Choroid plexus epithelial cell (primary cell): ENCODE data around the gene SH2D2A.

Experiments
- DNase-seq: peaks from one replicate; pipeline ENCODE4 v3.0.0-alpha.2; 2010; ENCODE audit warnings: low read depth
- H3K4me3 ChIP-seq: 2 replicates; pipeline ENCODE4 v1.5.1; 2011; ENCODE audit warnings: low read depth, mild to moderate bottlenecking, control low read depth, low read length, moderate library complexity
- TF ChIP-seq, protein P1 (sequence below): conservative IDR thresholded peaks from 2 replicates; pipeline ENCODE4 v1.5.1; 2011; ENCODE audit warnings: low read depth, mild to moderate bottlenecking, control low read depth, inconsistent platforms, low read length, moderate library complexity

Gene SH2D2A

DNA sequence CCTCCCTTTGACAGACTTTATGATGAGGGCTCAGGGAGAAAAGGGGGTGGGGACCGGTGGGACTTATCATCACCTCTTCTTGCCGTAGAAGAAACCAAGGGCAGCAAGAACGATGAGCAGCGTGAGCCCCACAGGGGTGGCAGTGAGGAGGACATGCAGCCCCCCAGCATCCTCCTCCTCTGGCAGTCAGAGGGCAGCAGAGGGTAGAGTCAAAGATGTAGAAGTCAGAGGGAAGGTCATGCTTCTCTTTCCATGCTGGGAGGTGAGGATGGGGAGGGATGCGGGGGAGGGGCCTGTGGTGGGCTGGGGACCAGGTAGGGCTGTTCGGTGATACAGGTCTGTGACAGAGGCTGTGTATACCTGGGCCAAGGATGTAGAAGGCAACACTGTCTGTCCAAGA, 27.5 kb upstream of the SH2D2A start:
- H3K4me3 ChIP-seq: no peak overlapping the region
- no peak for DNase-seq

DNA sequence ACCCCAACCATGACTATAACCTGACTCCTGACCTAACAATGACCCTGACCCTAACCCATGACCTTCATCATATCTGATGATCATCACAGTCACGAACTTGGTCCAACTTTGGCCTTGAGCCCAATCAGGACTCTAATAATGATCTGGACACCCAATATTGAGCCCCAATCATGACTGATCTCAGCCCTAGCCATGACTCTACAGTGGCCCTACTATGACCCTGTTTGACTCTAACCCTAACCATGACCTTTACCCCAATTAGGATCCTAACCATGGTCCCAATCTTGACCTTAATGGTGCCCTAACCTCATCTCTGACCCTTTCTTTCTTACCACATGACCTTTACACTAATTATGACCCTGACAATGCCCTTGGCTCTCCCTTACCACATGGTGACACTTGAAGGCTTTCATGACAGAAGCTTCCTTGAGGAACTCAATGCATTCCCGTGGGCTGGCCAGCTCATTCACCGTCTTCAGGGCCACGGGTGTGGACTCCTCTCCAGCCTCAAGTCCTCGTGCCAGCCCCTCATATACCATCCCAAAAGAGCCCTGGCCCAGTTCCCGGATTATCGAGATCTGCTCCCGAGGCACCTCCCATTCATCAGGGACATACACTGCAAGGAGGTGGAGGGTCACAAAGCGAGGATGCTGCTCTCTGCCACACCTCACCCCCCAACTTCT, 26.1 kb upstream of the SH2D2A start:
- TF ChIP-seq, protein P1, sequence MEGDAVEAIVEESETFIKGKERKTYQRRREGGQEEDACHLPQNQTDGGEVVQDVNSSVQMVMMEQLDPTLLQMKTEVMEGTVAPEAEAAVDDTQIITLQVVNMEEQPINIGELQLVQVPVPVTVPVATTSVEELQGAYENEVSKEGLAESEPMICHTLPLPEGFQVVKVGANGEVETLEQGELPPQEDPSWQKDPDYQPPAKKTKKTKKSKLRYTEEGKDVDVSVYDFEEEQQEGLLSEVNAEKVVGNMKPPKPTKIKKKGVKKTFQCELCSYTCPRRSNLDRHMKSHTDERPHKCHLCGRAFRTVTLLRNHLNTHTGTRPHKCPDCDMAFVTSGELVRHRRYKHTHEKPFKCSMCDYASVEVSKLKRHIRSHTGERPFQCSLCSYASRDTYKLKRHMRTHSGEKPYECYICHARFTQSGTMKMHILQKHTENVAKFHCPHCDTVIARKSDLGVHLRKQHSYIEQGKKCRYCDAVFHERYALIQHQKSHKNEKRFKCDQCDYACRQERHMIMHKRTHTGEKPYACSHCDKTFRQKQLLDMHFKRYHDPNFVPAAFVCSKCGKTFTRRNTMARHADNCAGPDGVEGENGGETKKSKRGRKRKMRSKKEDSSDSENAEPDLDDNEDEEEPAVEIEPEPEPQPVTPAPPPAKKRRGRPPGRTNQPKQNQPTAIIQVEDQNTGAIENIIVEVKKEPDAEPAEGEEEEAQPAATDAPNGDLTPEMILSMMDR: no peak

More for the DNA sequence above, 27.5 kb upstream of the SH2D2A start:
- TF ChIP-seq, protein P1: no peak

DNA sequence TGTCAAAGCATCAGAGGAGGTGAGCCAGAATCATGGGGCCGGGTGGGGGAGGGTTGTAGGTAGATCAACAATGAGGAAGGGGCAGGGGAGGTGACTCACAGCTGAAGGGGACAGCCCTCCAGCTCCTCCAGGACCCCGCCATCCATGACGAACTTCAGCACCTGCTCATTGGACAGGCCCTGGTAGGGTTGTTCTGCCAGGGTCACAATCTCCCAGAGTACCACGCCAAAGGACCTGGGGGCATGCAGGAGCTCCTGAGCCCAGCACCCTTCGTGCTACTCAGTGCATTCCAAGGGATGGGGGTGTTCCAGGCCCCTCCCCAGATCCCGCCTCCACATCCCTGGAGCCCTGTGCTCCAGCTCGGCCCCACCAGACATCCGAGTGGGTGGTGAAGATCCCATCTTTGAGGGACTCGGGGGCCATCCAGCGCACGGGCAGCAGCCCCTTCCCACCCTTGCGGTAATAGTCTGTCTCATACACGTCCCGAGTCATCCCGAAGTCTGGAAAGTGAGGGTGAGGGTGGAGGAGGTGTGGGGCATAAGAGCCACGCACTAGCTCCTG, 24.7 kb upstream of the SH2D2A start:
- no peak overlapping the region for H3K4me3 ChIP-seq
- DNase-seq: no peak
- TF ChIP-seq, protein P1: no peak

More for the DNA sequence above, 26.1 kb upstream of the SH2D2A start:
- no peak overlapping the region for H3K4me3 ChIP-seq
- no peak for DNase-seq

DNA sequence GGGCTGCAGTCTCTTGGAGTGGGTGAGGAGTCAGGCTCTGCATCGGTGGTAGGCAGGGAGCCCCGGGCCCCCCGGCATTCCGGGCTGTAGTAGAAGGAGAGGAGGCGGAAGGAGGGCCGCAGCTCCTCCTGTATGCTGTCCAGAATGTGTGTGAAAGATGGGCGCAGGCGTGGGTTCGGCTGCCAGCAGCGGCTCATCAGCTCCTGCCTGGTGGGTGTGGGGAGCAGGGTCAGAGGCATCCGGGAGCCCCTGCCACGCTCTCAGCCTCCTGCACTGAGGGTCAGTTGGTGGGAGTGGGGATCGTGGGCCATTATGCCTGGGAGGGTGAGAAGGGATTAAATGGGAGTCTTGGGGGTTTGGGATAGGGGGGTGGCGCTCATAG, 24.2 kb upstream of the SH2D2A start:
- H3K4me3 ChIP-seq: no peak overlapping the region
- DNase-seq: no peak
- TF ChIP-seq, protein P1: no peak

DNA sequence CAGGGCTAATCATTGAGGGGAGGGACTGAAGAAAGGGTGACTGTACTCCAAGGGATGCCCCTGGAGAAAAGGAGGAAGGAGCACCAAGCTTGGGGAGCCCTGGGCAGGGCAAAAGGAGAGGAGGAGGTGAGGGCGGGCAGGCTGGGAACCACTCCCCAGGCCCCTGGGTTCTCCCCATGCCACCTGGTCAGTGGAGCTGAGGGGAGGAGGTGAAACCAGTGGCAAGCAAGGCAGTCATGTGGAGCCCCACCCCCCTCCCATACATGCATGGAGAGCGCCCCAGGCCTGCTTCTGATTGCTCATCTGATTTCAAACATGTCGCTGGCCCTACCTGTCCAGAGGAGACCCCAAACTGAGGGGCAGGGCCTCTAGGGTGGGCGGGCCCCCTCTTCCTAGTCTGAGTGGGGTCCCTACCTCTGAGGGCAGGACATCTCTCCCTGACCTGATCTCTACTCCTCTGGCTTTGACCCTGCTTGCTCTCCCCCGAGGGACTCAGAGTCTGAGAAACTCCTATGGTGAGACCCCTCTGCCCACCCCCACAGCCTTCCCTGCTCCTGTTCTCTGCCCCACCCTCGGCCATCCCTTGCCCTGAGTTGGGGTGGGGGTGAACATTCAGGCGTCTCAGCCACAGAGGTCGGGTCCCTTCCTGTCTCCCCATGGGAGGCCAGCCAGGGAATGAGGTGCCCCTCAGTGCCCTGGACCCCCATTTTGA, 23.7 kb upstream of the SH2D2A start:
- H3K4me3 ChIP-seq: no peak overlapping the region
- TF ChIP-seq, protein P1: no peak
- DNase-seq: no peak

DNA sequence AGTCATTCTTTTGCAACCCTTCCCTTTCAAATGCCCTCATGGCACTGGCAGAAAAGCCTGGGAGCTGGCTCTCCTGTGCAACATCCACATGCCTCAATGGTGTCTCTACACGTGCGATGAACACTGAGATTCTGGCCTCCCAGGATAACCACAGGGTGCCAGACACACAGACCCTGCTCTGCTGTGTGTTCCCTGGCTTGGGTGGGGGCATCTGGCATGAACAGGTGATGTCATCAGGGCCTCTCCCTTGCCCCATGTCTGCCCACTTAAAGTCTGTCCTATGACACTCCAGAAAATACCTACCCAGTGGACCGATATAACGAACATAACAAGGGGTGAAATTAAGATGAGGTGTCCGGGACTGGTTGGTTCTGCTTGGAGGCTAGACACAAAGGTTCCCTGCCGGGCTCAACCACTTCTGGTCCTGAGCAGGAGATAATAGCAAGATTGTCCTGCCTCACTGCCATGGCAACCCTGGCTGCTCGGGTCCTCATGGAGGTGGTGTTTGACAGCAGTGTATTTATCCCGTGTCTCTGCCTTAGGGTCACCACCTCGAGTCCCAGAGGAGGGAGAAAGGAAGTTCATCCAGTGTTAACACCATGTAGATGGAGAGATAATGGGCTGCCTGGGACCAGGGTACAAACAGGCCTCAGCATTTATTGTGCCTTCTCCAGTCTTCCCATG, 22.9 kb upstream of the SH2D2A start:
- TF ChIP-seq, protein P1: no peak
- DNase-seq: no peak
- H3K4me3 ChIP-seq: no peak overlapping the region
